Activated naive CD4-positive, alpha-beta T cell treated with Interleukin-2 at 50 U/mL for 16 hours (primary cell): Measurements from ENCODE around the gene ACTA1.
"Not testable (repeated sequence)": the region's sequence is repeated elsewhere in the genome, so short reads cannot be mapped to it uniquely, and the experiment has no call there.

Experiments used
- DNase-seq: peaks from one replicate; pipeline ENCODE4 v3.0.0-alpha.2; 2020

ACTA1 gene

GRCh38 chr1:229438021-229438420, 4.1 kb upstream of the ACTA1 start:
- no peak for DNase-seq

DNA sequence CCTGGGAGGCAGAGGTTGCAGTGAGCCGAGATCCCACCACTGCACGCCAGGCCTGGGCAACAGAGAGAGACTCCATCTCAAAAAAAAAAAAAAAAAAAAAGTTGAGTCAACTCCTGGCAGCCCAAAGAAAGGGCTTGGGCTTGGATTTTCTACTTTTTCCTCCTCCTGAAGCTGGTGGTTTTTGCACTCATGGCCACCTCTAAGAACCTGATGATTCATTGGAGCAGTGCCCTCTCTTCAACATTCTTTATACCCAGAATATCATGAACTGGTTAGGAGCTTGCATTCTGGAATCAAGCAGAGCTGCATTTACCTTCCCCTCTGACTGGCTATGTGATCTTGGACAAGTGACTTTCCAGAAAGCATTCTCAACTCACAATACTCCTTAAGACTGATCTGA, 3.5 kb upstream of the ACTA1 start:
- DNase-seq = no peak

- no peak for DNase-seq
Observed at GRCh38 chr1:229436201-229436600, 2.3 kb upstream of the ACTA1 start.

DNA sequence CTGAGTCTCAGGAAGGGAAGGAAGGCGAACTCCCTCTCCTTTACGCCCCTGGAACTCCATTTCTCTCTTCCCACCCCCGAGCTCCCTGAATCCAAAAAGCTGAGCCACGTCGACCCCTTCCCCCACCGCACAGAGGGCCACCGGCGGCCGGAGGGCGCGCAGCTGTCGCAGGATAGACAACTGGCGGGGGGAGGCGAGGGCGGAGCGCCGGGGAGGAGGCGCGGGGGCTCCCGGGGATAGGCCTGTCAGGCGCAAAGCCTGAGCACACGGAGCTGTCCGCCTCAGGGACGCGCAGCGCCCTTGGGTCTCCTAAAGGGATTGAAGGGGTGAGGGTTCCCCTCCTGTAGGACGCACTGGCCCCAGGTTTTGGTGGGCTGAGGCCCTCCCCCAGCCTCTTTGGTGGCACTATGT, 752 bp upstream of the ACTA1 start:
- no peak for DNase-seq

GRCh38 chr1:229433364-229434004, 410 bp downstream of the ACTA1 start:
- DNase-seq = no peak

DNA sequence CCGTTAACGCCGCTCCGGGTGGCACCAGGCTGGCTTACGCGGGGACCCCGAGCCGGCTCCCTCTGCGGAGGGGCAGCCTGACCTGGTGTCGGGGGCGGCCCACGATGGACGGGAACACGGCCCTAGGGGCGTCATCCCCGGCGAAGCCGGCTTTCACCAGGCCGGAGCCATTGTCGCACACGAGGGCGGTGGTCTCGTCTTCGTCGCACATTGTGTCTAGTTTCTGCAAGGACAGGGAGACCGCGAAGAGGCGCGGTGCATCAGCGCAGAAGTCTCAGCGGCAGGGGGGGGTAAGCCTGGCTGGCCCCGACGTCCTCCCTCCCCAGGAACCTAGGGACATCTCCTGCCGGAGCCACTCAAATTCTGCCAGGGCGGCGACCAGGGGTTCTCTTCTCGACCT, 989 bp downstream of the ACTA1 start:
- DNase-seq = no peak

- DNase-seq = no peak
Observed at GRCh38 chr1:229432116-229432461, 1.8 kb downstream of the ACTA1 start.

- DNase-seq = peak; percentile 19
Observed at GRCh38 chr1:229431284-229432115, 2.4 kb downstream of the ACTA1 start.

DNA sequence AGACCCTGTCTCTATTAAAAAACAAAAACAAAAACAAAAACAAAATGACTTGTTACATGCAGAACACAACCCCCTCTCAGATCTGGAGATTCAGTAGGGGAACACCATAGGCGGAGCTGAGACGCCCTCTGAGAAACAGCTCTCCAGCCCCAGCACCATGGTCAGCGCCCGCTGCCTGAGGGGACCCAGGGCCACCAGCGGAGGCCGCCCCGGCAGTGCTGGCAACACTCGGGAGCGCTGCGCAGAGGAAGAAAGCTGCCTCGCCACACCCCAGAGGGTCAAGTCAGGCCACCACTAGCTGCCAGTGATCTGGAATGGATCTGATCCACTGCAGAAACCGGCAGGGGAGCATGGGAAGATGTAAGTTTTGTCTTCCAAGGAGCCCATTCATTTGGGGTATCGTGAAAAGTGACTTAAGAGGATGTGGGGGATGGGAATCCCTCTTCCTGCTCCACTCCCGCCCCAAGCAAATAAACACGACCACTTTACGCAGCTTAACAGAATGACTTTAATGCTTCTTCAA, 3.1 kb downstream of the ACTA1 start:
- peak; percentile 50 for DNase-seq

- DNase-seq = no peak
Observed at GRCh38 chr1:229428256-229428655, 5.6 kb downstream of the ACTA1 start.

DNA sequence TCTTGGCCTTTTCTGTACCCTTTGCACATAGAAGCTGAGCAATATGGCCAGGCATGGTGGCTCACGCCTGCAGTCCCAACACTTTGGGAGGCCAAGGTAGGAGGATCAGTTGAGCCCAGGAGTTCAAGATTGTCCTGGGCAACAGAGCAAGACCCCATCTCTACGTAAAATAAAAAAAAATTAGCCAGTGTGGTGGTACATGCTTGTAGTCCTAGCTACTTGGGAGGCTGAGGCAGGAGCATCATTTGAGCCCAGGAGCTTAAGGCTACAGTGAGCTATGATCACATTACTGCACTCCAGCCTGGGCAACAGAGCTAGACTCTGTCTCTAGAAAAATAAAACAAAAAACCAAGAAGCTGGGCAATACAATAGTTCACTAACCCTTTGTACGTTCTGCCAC, 6.3 kb downstream of the ACTA1 start:
- no peak for DNase-seq

GRCh38 chr1:229425564-229426159, 8.2 kb downstream of the ACTA1 start:
- DNase-seq = no peak

- no peak for DNase-seq
Observed at GRCh38 chr1:229420765-229421164, 13.1 kb downstream of the ACTA1 start.

GRCh38 chr1:229420224-229420623, 13.7 kb downstream of the ACTA1 start:
- DNase-seq = no peak

DNA sequence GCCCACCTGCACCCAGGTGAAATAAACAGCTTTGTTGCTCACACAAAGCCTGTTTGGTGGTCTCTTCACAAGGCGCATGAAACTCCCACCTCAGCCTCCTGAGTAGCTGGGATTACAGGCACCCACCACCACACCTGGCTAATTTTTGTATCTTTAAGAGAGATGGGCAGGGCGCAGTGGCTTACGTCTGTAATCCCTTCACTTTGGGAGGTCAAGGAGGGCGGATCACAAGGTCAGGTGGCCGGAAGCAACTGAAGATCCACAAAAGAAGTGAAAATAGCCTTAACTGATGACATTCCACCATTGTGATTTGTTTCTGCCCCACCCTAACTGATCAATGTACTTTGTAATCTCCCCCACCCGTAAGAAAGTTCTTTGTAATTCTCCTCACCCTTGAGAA, 15.3 kb downstream of the ACTA1 start:
- not testable (repeated sequence) for DNase-seq

DNA sequence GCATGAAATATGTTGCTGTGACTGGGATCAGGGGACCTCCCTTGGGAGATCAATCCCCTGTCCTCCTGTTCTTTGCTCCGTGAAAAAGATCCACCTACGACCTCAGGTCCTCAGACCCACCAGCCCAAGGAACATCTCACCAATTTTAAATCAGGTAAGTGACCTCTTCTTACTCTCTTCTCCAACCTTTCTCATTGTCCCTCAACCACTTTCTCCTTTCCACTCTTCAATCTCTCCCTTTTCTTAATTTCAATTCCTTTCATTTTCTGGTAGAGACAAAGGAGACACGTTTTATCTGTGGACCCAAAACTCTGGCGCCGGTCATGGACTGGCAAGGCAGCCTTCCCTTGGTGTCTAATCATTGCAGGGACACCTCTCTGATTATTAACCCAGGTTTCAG, 21.1 kb downstream of the ACTA1 start:
- DNase-seq = not testable (repeated sequence)

DNA sequence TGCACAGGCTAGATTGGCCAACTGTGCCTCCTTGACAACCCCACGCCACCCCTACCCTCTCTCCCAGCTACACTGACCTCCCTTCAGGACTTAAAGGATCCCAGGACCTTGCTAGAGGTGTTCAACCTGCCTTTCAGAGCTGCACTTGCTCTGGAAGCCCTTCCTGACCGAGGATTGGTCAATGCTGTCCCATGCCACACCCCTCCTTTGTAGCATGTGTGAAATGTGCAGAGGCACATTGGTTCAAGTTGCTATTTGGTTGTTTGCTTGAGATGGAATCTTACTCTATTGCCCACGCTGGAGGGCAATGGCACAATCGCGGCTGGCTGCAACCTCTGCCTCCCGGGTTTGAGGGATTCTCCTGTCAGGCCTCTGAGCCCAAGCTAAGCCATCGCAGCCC, 21.8 kb downstream of the ACTA1 start:
- no peak for DNase-seq

- no peak for DNase-seq
Observed at GRCh38 chr1:229411434-229412055, 22.3 kb downstream of the ACTA1 start.

- DNase-seq = no peak
Observed at GRCh38 chr1:229410692-229411433, 23.0 kb downstream of the ACTA1 start.

- DNase-seq = no peak
Observed at GRCh38 chr1:229410370-229410691, 23.6 kb downstream of the ACTA1 start.

- no peak for DNase-seq
Observed at GRCh38 chr1:229409616-229410369, 24.1 kb downstream of the ACTA1 start.

DNA sequence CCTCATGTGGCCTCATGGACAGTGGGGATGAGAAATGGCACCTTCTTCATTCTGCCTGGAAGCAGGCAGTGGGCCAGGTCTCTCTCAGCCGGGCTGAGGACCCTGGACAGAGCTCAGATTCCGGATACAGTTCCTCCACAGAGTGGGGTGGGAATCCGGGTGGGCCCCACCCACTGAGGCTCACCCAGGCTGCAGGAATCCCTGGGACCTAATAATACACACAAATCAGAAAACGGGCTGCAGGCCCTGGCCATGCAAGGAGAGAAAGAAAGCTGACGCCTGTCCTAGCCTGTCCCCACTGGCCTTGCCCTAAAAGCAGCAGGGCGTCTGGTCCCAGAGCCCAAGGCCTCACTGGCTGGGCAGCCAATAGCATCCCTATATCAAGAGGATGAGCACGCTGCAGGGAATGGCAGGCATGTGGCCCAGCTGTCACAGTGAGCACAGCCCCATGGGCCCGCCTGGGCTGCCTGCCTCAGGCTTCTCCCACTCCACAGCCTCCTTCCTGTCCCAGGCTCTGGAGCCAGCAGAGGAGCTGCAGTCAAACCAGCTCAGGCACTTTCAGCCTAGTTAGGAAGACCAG, 25.3 kb downstream of the ACTA1 start:
- DNase-seq = no peak
